MM.1S (cell line): ENCODE data around the gene MYO9B.

ENCODE experiments used
- EZH2 ChIP-seq: fragments of 300-600 bp; sonication (generic); optimal IDR thresholded peaks from 2 replicates; pipeline ENCODE3; 2017; ENCODE audit warnings: low read depth, mild to moderate bottlenecking, antibody characterized with exemption, low read length, mixed read lengths
- TF ChIP-seq, protein P1 (sequence below): fragments of 300-600 bp; sonication (generic); IDR thresholded peaks from 2 replicates; pipeline ENCODE4 v1.5.1; 2016; ENCODE audit warnings: antibody characterized with exemption, low read length, mixed read lengths

- TF ChIP-seq, protein P1, sequence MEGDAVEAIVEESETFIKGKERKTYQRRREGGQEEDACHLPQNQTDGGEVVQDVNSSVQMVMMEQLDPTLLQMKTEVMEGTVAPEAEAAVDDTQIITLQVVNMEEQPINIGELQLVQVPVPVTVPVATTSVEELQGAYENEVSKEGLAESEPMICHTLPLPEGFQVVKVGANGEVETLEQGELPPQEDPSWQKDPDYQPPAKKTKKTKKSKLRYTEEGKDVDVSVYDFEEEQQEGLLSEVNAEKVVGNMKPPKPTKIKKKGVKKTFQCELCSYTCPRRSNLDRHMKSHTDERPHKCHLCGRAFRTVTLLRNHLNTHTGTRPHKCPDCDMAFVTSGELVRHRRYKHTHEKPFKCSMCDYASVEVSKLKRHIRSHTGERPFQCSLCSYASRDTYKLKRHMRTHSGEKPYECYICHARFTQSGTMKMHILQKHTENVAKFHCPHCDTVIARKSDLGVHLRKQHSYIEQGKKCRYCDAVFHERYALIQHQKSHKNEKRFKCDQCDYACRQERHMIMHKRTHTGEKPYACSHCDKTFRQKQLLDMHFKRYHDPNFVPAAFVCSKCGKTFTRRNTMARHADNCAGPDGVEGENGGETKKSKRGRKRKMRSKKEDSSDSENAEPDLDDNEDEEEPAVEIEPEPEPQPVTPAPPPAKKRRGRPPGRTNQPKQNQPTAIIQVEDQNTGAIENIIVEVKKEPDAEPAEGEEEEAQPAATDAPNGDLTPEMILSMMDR: no peak
- TF ChIP-seq EZH2: no peak
These were observed 4.7 kb upstream of the MYO9B start for GRCh38 chr19:17070912-17071311.
